ENCODE data around the gene RIC8A.

RIC8A gene

DNA sequence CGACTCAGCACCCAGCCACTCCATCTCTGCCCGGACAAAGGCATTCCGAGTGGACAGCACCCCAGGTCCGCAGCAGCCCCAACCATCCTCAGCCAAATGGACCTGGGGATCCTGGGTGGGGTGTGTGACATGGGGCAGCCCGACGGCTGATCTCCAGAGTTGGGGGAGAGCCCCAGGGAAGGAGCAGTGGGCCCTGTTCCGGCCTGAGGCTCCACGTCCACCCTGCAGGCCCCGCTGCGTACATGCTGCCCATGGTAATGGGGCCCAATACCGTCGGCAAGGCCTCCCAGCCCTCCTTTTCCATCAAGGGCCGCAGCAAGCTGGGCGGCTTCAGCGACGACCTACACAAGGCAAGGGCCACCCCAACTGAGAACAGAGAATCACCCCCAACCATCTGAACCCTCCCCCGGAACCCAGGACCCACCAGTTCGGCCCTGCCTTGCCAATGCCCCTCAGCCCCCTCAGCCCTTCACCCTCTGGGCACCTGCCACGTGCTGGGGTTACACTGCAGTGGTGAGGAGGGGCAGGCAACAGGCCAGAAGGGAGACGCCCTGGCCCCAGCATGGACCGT is 9.2 kb upstream of the RIC8A start:
- Histone ChIP-seq H3K27ac (ENCODE audit: low read length) (no peak overlapping the region), H3K27me3 (ENCODE audit: control insufficient read depth, insufficient read depth, low read length) (no peaks in the 10 kb centered on the region), H3K9ac (ENCODE audit: low read length) (no peak overlapping the region), H3K4me3 (ENCODE audit: low read length) (no peak overlapping the region), H3K9me3 (ENCODE audit: control insufficient read depth, low read depth, low read length) (no peaks in the 10 kb centered on the region), H3K36me3 (ENCODE audit: control insufficient read depth, low read depth, low read length) (no peaks in the 10 kb centered on the region), H3K4me1 (ENCODE audit: control insufficient read depth, low read depth, low read length) (no peaks in the 10 kb centered on the region)

- H3K4me1 ChIP-seq (ENCODE audit: control insufficient read depth, low read depth, low read length), result no peaks in the 10 kb centered on the region
- no peaks in the 10 kb centered on the region for H3K9me3 ChIP-seq (ENCODE audit: control insufficient read depth, low read depth, low read length)
- H3K27me3 ChIP-seq (ENCODE audit: control insufficient read depth, insufficient read depth, low read length), result no peaks in the 10 kb centered on the region
- H3K4me3 ChIP-seq (ENCODE audit: low read length), result no peak overlapping the region
- H3K36me3 ChIP-seq (ENCODE audit: control insufficient read depth, low read depth, low read length), result no peaks in the 10 kb centered on the region
- H3K27ac ChIP-seq (ENCODE audit: low read length), result no peak overlapping the region
- H3K9ac ChIP-seq (ENCODE audit: low read length), result no peak overlapping the region
Measured at GRCh38 chr11:199004-199581, 8.4 kb upstream of the RIC8A start.

DNA sequence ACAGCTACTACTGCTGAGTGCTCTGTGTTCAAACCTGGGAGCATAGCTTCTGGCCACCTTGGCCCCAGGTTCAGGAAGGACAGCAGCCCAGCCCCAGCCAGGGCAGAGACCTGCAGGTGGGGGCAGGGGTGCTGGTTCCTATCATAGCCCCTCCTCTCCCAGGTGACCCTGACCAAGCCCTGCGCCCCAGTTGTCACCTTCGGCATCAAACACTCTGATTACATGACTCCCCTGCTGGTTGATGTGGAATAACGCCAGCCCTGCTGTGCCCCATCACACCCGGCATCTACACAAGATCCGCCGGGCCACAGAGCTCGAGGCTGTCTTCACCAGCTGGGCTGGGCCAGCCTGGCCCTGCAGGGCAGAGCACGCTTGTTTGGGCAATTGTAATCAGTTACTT is 7.7 kb upstream of the RIC8A start:
- Histone ChIP-seq H3K9me3 (ENCODE audit: control insufficient read depth, low read depth, low read length) (no peaks in the 10 kb centered on the region), H3K4me3 (ENCODE audit: low read length) (no peak overlapping the region), H3K36me3 (ENCODE audit: control insufficient read depth, low read depth, low read length) (peaks cover 5% of the 10 kb centered on the region), H3K4me1 (ENCODE audit: control insufficient read depth, low read depth, low read length) (no peaks in the 10 kb centered on the region), H3K27me3 (ENCODE audit: control insufficient read depth, insufficient read depth, low read length) (no peaks in the 10 kb centered on the region), H3K9ac (ENCODE audit: low read length) (no peak overlapping the region), H3K27ac (ENCODE audit: low read length) (no peak overlapping the region)

DNA sequence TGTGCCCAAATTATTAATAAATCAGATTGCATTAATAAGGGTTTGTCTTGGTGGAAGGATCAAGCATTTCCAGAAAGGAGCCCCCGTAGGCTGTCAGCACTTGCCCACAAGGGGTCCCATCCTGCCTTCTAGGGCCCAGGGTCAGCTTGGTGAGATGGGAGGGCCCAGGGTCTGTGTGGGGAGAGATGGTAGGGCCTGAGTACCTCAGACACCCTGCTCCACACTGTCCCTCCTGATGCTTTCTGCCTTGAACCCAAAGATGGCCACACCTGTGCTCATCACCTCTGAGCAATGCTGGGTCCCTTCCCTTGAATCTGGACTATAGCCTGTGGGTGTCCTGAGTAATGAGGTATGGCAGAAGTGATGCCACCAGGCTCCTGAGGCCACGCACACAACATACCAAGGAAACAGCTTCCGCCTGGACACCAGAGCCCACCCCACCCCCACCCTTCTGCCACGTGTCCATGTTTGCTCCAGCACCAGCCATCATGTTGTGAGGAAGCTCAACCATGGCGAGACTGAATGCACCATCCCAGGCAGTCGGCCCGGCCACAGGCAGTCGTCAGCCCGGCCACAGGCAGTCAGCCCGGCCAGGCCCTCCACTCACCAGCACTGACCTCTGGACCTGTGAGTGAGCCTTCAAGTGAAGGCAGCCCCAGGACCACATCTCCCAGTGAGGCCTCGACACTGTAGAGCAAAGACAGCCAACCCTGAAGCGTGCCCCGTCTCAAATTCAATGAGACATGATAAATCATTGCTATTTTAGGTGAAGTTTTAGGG is 7.1 kb upstream of the RIC8A start:
- H3K27ac ChIP-seq (ENCODE audit: low read length), result no peak overlapping the region
- no peaks in the 10 kb centered on the region for H3K27me3 ChIP-seq (ENCODE audit: control insufficient read depth, insufficient read depth, low read length)
- no peaks in the 10 kb centered on the region for H3K4me1 ChIP-seq (ENCODE audit: control insufficient read depth, low read depth, low read length)
- H3K4me3 ChIP-seq (ENCODE audit: low read length), result no peak overlapping the region
- H3K36me3 ChIP-seq (ENCODE audit: control insufficient read depth, low read depth, low read length), result peaks cover 5% of the 10 kb centered on the region
- H3K9me3 ChIP-seq (ENCODE audit: control insufficient read depth, low read depth, low read length), result no peaks in the 10 kb centered on the region
- no peak overlapping the region for H3K9ac ChIP-seq (ENCODE audit: low read length)

- Histone ChIP-seq H3K9ac (ENCODE audit: low read length) (no peak overlapping the region), H3K4me1 (ENCODE audit: control insufficient read depth, low read depth, low read length) (no peaks in the 10 kb centered on the region), H3K27me3 (ENCODE audit: control insufficient read depth, insufficient read depth, low read length) (no peaks in the 10 kb centered on the region), H3K27ac (ENCODE audit: low read length) (no peak overlapping the region), H3K4me3 (ENCODE audit: low read length) (no peak overlapping the region), H3K9me3 (ENCODE audit: control insufficient read depth, low read depth, low read length) (no peaks in the 10 kb centered on the region), H3K36me3 (ENCODE audit: control insufficient read depth, low read depth, low read length) (peaks cover 5% of the 10 kb centered on the region)
Measured at GRCh38 chr11:201966-202365, 5.5 kb upstream of the RIC8A start.

DNA sequence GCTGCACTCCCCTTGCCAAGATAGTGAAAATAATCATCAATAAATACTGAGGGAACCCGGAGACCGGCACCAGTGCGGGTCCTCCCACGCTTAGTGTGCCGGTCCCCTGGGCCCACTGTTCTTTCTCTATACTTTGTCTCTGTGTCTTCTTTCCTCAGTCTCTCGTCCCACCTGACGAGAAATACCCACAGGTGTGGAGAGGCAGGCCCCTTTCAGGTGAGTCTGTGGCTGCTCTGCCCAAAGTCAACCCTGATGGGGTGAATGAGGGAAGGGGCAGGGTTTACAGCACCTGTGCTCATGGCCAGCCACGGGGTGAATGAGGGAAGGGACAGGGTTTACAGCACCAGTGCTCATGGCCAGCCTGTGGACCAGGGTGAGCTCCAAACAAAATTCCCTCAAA is 5.0 kb upstream of the RIC8A start:
- no peak overlapping the region for H3K27ac ChIP-seq (ENCODE audit: low read length)

GRCh38 chr11:203056-203944 is 4.2 kb upstream of the RIC8A start:
- Histone ChIP-seq H3K4me1 (ENCODE audit: control insufficient read depth, low read depth, low read length) (no peaks in the 10 kb centered on the region), H3K36me3 (ENCODE audit: control insufficient read depth, low read depth, low read length) (peaks cover 5% of the 10 kb centered on the region), H3K27me3 (ENCODE audit: control insufficient read depth, insufficient read depth, low read length) (no peaks in the 10 kb centered on the region), H3K9me3 (ENCODE audit: control insufficient read depth, low read depth, low read length) (no peaks in the 10 kb centered on the region), H3K4me3 (ENCODE audit: low read length) (no peak overlapping the region), H3K27ac (ENCODE audit: low read length) (no peak overlapping the region), H3K9ac (ENCODE audit: low read length) (no peak overlapping the region)

More for the DNA sequence above, 5.0 kb upstream of the RIC8A start:
- Histone ChIP-seq H3K9me3 (ENCODE audit: control insufficient read depth, low read depth, low read length) (no peaks in the 10 kb centered on the region), H3K4me1 (ENCODE audit: control insufficient read depth, low read depth, low read length) (no peaks in the 10 kb centered on the region), H3K9ac (ENCODE audit: low read length) (no peak overlapping the region), H3K27me3 (ENCODE audit: control insufficient read depth, insufficient read depth, low read length) (no peaks in the 10 kb centered on the region), H3K4me3 (ENCODE audit: low read length) (no peak overlapping the region), H3K36me3 (ENCODE audit: control insufficient read depth, low read depth, low read length) (peaks cover 5% of the 10 kb centered on the region)

DNA sequence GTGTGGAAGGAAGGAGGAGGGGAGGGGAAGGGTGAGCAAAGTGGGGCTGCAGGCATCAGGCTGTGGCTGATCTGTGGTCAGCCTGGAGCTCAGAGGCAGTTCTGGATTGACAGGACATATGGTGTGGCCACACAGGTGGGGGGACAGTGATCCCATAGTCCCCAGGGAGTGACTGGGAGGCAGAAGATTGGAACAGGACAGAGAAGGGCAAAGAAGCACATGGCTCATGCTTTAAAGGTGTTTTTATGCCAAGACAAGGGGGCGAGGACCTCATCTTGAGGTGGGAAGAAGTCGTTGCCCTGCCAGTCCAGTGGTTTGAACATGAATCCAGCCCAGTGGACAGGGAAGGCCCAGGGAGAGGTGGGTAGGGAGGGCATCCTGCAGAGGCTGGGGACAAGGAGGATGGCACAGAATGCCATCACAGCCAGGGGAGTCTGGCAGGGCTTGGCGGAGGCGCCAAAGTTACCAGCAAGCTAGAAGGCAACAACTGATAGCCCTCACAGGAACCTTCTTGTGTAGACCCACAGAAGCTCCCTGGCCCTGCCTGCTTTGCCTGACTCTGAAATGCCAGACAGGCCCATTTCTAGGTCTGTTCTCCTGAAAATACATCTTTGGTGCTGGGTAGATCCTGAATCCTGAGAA is 3.4 kb upstream of the RIC8A start:
- H3K4me1 ChIP-seq (ENCODE audit: control insufficient read depth, low read depth, low read length), result no peaks in the 10 kb centered on the region
- no peak overlapping the region for H3K9ac ChIP-seq (ENCODE audit: low read length)
- no peaks in the 10 kb centered on the region for H3K27me3 ChIP-seq (ENCODE audit: control insufficient read depth, insufficient read depth, low read length)
- H3K4me3 ChIP-seq (ENCODE audit: low read length), result no peak overlapping the region
- H3K27ac ChIP-seq (ENCODE audit: low read length), result no peak overlapping the region
- H3K9me3 ChIP-seq (ENCODE audit: control insufficient read depth, low read depth, low read length), result no peaks in the 10 kb centered on the region
- peaks cover 5% of the 10 kb centered on the region for H3K36me3 ChIP-seq (ENCODE audit: control insufficient read depth, low read depth, low read length)

- no peaks in the 10 kb centered on the region for H3K9me3 ChIP-seq (ENCODE audit: control insufficient read depth, low read depth, low read length)
- no peaks in the 10 kb centered on the region for H3K27me3 ChIP-seq (ENCODE audit: control insufficient read depth, insufficient read depth, low read length)
- no peak overlapping the region for H3K4me3 ChIP-seq (ENCODE audit: low read length)
- no peak overlapping the region for H3K9ac ChIP-seq (ENCODE audit: low read length)
- no peak overlapping the region for H3K27ac ChIP-seq (ENCODE audit: low read length)
- no peaks in the 10 kb centered on the region for H3K4me1 ChIP-seq (ENCODE audit: control insufficient read depth, low read depth, low read length)
- peaks cover 7% of the 10 kb centered on the region for H3K36me3 ChIP-seq (ENCODE audit: control insufficient read depth, low read depth, low read length)
Measured at GRCh38 chr11:204587-205109, 2.9 kb upstream of the RIC8A start.

DNA sequence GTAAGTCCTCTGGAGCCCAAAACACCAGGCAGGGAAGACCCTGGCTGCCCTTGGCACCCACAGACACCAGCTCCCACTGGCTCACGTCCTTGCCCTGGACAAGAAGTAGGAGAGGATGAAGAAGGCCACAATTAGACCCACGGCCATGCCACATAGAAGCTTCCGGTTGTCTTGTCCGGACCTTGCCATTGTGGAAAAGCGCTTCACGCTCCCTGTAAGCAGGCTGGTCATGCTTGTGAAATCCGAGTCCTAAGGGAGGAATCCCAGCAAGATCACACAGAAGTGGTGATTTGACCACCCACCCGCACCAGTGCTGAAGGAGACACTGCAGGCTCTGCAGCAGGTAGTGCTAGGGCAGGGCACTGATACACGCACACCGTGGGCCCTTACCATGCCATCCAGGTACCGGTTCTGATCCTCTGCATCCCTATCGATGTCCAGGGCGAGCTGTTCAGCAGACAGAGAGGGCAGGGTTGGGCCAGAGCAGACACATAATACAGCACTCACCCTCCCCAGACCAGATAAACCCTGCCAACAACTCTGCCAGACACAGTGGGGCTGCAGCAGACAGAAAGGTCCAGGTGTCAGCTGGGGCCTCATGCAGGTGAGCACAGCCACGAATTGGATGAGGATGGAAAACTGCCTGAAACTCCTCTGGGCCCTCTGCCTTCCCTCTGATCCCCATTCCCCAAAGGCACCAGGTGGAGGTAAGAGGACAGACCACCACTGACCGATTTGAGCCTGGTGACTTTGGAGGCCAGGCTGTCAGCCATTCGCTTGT is 2.1 kb upstream of the RIC8A start:
- no peaks in the 10 kb centered on the region for H3K4me1 ChIP-seq (ENCODE audit: control insufficient read depth, low read depth, low read length)
- H3K4me3 ChIP-seq (ENCODE audit: low read length), result no peak overlapping the region
- no peaks in the 10 kb centered on the region for H3K27me3 ChIP-seq (ENCODE audit: control insufficient read depth, insufficient read depth, low read length)
- no peak overlapping the region for H3K27ac ChIP-seq (ENCODE audit: low read length)
- peaks cover 15% of the 10 kb centered on the region for H3K36me3 ChIP-seq (ENCODE audit: control insufficient read depth, low read depth, low read length)
- no peaks in the 10 kb centered on the region for H3K9me3 ChIP-seq (ENCODE audit: control insufficient read depth, low read depth, low read length)
- no peak overlapping the region for H3K9ac ChIP-seq (ENCODE audit: low read length)

Measured in iPS-18a (cell line).